ENCODE data around the gene PKNOX2.

Gene PKNOX2

GRCh38 chr11:125335106-125335505 lies 170.6 kb downstream of the PKNOX2 start:
- no peak for DNase-seq (ENCODE audit: low read depth, low spot score)

DNA sequence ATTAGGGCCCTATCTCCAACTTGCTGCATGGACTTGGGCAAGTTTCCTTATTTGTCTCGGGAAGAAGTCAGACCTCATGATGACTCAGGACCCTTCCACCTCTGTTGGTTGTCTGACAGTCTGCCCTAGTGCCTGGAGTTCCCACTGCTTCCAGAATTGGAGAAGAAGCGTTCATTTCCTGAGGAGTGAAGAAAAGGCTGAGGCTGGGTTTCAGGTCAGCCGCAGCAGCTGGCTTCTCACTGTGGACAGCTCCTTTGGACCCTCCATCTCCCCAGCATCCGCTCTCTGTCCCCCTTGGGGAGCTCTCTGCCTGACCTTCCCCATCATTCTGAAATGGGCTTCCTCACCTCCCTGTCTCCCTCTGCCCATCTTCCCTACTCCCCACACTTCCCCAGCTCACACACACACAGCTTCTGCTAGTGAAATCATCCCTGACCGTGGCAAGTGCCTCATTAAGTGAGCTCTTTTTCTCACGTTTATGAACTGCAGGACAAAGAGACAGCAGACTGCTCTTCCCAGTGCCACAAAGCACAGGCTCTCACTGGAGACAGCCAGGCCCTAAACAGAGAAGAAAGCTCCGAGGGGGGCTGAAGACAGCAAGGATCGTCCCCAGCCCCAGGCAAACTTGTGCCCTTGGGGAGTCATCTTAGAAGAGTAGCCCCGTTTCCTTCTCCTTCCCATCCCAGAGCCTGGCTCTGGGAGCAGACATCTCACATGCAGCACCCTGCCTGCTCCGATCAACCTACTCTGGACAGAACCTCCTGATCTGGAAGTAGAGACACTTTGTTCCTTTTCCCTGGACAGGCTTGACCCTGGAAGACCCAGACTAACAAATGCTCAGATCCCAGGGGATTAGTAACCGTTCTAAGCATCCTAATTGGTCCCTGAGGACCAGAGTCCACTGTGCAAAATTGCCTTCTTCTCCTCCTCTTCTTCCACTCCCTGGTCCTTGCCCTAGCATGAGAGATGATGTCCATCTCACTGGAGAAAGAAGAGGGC lies 173.6 kb downstream of the PKNOX2 start:
- DNase-seq (ENCODE audit: low read depth, low spot score) = no peak

DNA sequence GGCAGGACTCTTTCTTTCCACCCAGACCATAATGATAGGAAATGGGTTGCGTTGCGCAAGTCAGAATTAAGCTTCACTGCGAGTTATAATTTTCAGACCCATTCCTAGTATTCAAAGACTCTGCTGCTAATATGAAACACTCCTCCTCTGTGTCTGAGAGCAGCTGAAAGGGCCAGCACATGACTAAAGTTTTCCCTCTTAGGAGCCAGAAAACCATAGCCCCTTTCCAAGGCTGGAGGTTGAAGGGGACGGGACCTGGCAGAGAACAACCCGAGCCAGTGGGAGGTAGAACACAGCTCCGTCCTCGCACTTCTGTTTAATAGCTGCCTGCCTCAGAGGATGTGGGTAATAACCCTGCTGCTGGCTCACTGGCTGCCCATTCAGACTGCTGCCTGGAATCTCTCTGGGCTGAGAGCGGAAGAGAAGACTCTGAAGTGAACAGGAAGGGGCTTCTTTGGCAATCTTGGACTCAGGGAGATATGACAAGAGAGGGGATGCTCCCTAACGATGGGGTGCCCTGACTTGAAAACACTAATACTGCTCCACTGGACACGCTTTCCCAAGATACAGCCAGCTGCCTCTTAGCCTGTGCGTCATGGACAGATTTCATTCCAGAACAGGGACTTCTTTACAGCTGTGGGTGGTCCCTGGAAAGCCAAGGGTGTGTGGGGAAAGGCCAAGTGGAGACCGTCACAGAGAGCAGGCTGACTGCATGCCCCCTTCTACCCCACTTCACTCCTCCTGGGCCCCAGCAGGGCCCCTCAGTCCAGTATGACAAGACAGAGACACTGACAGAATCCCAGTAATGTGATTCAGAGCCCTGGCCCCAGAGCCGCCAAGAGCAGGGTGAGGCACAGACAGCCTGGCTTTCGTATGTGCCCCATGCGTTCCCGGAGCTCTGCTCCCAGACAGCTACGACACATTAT lies 174.6 kb downstream of the PKNOX2 start:
- DNase-seq (ENCODE audit: low read depth, low spot score) = no peak

GRCh38 chr11:125341676-125342075 lies 177.1 kb downstream of the PKNOX2 start:
- DNase-seq (ENCODE audit: low read depth, low spot score) = no peak

- DNase-seq (ENCODE audit: low read depth, low spot score) = no peak
Observed at GRCh38 chr11:125342281-125342930, 177.9 kb downstream of the PKNOX2 start.

DNA sequence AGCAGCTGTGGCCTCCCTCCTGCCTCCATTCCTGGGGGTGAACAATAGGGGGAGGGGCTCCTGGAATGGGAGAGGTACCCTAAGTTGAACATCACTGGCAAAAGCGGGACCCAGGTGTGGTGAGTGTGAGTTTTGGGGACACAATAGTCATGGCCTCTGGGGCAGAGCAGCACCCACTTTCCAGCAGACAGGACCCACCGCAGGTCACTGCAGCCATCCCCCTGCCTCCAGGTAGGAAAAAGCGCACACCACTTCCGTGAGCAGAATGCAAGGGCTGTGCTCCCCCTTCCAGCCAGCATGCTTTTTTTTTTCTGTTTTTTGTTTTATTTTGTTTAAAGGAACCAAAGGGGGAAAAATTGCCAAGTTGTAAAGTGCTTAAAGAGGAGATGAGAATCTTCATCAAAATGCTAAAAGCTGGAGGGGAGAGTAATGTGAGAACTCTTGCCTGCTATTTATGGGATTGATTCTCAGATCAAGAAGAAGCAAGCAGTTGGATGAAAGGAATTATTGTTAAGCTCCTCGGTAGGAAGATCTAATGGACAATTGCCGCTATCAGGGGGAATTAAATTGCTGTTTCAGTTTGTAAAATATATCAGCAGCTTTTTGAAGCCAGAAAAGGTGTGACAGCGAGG lies 178.7 kb downstream of the PKNOX2 start:
- no peak for DNase-seq (ENCODE audit: low read depth, low spot score)

GRCh38 chr11:125343718-125344131 lies 179.2 kb downstream of the PKNOX2 start:
- no peak for DNase-seq (ENCODE audit: low read depth, low spot score)

GRCh38 chr11:125344846-125345420 lies 180.4 kb downstream of the PKNOX2 start:
- no peak for DNase-seq (ENCODE audit: low read depth, low spot score)

- no peak for DNase-seq (ENCODE audit: low read depth, low spot score)
Observed at GRCh38 chr11:125345421-125346178, 181.0 kb downstream of the PKNOX2 start.

DNA sequence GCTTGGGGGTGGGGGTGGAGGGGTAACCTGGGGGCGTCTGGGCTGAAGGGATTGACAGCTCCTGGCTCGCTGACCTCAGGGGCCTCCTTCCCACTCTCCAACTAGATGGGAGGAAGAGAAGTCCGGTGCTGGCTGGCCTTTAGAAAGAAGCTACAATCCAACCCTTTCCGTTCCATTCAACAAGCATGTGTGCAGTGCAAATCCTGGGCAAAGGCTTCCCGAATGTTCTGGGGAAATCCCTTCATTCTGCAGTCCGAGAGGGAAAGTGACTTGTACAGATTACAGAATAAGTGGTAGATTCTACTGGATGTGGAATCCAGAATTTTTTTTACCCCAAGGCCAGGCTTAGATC lies 181.6 kb downstream of the PKNOX2 start:
- DNase-seq (ENCODE audit: low read depth, low spot score) = no peak

GRCh38 chr11:125346565-125347260 lies 182.2 kb downstream of the PKNOX2 start:
- no peak for DNase-seq (ENCODE audit: low read depth, low spot score)

GRCh38 chr11:125347261-125347585 lies 182.7 kb downstream of the PKNOX2 start:
- DNase-seq (ENCODE audit: low read depth, low spot score) = no peak

GRCh38 chr11:125348141-125348651 lies 183.6 kb downstream of the PKNOX2 start:
- no peak for DNase-seq (ENCODE audit: low read depth, low spot score)

DNA sequence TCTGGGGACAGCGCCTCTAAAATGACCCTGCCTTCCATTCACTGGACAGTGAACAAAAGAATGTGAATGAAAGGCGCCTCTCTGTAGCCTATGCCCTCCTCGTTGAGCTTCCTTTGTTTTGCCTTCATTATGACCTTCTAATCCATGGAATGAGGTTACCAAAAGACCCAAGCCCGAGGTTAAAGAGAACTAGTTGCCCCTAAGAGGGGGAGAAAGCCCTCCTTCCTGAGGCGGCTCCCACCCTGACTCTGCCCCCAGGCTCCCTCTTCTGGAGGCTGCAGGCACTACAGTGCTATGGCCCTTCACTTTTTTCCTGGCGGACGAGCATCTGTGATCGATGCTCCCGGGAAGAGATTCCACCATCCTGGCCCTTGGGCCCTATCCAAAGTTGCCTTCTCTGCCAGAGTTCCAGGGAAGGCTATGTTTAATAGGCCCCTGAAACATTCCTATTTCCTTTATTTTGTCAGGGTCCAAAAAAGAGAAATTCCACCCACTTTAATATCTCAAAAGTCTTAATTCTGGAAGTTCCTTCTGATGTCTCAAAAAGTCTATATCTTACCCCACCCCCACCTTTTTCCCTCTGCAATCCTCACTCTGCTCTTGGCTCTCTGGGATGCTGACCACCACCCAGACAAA lies 184.2 kb downstream of the PKNOX2 start:
- DNase-seq (ENCODE audit: low read depth, low spot score) = no peak

GRCh38 chr11:125350206-125351032 lies 185.9 kb downstream of the PKNOX2 start:
- no peak for DNase-seq (ENCODE audit: low read depth, low spot score)

DNA sequence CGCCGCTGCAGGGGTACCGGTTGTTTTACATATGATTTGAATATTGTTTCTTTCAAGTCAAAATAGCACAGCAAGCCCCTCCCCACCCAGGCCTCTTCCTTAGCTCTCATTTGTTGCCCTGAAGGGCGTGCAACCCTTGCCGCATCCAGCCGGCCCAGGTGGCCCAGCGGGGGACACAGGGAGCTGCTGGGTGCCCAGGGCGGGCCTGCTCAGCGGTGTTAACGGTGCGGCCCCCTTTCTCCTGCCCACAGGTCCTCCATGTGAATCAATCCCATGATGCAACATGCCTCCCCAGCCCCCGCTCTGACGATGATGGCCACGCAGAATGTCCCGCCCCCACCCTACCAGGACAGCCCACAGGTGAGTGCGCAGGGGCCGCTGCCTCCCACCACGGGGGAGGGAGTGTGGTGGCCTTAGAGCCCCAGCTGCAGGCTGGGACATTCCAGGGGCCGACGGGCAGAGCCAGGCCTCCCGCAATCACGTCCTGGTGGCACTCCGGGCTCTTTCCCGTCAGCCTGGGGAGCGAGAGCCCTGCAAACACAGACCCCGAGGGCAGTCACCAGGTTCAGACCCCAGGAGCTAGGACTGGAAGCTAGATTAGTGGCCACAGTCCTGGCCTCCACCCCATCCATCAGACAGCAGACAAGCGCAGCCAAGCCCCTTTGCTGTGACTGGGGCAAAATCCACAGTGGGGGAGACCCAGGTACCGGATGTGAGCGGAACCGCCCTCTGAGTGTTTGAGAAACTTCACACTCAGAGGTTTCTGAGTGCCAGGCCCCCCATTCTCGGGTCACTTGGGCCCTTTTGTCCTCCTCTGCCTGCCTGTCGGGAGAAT lies 186.7 kb downstream of the PKNOX2 start:
- no peak for DNase-seq (ENCODE audit: low read depth, low spot score)

DNA sequence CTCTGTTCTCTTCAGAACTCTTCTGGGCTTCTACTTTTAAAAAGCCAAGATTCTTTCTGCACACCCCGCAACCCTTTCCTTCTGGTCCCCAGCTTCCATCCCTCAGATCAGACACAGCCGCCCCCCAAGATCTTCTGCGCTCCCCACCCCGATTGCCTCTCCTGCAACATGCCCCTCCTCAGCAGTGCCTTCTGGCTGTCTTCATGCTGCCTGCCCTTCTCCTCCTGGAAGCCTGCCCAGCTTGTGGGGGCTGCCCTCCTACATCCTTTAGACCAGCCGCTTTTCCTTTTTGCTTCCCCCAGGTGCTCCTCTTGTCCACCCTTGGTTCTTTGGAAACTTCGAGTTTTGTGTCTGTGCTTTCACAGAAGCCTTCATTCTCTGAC lies 187.3 kb downstream of the PKNOX2 start:
- DNase-seq (ENCODE audit: low read depth, low spot score) = no peak

Measured in activated CD4-positive, CD25-positive, alpha-beta regulatory T cell treated with anti-CD3 and anti-CD28 coated beads, Interleukin-2, amount 50 U/mL, for 16 hours (primary cell).